HL-60/S4 treated with phorbol 12-myristate 13-acetate at 8.2 ng/mL for 4 days and 3 days (cell line): ENCODE results near the gene KCNIP1.

Experiments
- in situ Hi-C: fragments of 300-500 bp; cut with MboI; formaldehyde crosslinking; loops from 2 replicates; pipeline ENCODE4 v1.15.0; 2022; ENCODE audit warnings: low sequenced_read_pairs

KCNIP1 gene

GRCh38 chr5:170482511-170482910 is 21.3 kb upstream of the KCNIP1 start:
- in situ Hi-C loops: no loop called here

DNA sequence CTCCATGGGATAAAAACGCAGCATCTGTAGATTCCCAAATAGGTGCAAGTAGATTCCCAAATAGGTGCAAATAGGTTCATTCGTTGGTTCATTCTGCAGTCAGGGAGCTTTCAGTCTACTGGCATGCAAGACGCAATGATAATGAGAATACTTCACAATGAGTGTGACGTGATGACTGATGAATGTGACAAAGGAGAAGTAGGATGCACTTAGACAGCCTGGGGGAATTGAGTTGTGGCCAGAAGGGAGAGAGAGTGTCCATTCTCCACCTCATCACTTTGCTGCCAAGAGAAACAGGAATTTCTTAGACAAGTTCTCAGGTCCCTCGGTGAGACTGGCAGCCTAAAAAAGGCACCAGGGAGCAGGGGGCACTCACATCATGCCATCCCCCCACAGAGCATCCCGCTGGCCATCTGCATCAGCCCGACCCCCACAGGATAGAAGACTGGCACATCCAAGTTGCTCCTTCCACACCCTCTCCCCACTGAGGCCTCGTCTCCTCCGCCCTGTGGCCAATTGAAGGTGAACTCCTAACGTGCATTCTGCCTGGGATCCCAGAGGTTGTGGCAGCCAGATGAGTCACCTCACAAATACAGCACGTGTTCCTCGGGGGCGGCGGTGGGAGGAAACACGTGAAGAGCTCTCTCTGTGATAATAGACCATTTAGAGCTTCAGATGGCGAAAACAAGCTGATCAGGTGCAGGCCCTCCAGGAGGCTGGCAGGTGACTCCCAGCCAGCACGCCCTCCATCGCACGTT is 19.9 kb upstream of the KCNIP1 start:
- in situ Hi-C loops: no loop called here

GRCh38 chr5:170484459-170484831 is 19.4 kb upstream of the KCNIP1 start:
- in situ Hi-C loops: no loop called here

DNA sequence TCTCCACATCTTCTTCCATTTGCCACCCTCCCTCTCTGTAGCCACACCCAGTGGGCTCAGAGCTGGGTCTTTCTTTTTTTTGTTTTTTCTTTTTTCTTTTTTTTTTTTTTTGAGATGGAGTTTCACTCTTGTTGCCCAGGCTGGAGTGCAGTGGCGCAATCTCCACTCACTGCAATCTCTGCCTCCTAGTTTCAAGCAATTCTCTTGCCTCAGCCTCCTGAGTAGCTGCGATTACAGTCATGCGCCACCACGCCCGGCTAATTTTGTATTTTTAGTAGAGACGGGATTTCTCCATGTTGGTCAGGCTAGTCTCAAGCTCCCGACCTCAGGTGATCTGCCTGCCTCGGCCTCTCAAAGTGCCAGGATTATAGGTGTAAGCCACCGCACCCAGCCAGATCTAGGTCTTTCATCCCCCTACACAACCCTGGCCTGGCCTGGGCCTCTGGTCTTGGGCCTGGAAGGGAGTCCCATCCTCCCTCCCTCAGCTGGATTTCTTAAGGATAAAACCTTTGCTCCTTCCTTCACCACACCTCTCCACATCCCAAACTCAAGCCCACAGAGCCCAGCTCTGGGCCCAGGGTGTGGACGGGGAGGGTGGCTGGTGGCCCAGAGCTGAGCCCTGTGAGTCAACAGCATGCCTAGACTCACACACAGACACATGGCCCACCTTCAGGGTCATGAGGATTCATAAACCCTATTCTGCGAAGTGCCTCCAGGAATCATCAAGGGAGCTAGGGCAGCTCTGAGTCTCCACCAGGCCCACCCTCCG is 18.8 kb upstream of the KCNIP1 start:
- in situ Hi-C loops: no loop called here

DNA sequence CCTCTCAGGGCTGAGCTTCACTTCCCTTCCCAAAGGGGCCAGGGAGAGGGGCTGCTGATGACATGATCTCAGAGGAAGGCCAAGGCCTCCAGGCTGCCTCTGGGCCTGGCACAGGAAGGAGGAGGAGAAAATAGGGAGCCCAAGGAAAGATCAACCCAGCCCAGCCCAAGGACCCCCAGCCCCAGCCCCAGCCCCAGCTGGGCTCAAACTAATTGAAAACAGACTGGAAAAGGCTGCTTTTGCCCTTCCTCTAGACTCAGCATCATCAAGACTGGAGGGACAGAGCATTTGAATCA is 18.3 kb upstream of the KCNIP1 start:
- in situ Hi-C loops: no loop called here

DNA sequence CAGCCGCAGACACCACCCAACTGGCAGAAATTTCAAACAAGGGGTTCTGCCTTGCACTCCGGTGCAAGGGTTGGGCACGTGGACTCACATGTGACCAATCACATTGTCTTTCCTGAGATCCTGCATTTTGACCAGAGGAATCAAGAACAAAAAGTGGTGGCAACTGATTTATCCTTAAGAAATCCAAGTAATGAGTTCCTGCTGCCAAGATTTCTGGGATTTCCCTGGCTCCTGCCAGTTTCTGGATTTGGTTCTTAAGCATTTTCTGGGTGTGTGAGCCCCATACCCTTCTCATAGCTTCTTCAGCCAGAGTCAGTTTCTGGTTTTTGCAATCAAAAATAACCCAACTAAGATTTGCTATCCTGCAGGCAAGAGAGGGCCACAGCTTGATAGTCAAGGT is 17.4 kb upstream of the KCNIP1 start:
- in situ Hi-C loops: no loop called here

DNA sequence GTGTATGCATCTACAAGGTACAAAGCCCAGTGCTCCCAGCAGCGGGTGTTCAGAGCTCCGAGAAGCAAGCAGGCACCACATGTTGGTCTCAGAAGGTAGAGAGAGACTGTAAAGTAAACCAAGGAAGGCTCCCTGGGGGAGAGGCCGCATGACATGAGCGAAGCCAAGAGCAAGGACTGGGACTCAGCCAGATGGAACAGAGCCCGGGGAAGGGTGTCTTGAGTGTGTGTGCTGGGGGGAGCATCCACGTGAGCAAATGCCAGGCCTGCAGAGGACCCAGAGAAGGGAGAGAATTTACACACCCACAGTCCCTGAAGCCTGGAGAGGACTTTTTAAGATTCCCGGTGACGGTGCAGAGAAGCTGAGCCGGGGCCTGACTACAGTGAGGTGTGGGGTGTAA is 15.2 kb upstream of the KCNIP1 start:
- in situ Hi-C loops: no loop called here

GRCh38 chr5:170489199-170489598 is 14.6 kb upstream of the KCNIP1 start:
- in situ Hi-C loops: no loop called here

DNA sequence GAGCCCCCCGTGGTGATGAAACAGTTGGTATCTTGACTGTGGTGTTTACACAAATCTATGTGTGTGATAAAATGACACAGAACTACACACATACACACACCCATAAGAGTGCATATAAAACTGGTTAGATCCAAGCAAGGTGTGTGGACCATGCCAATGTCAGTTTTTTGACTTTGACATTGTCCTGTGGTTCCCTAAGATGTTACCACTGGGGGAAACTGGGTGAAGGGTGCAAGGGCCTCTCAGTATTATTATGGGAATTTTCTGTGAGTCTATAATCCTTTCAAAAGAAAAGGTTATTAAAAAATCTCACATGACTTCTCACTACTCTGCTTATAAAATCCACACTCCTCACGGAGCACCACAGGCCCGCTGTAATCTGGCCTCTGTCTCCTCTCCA is 13.4 kb upstream of the KCNIP1 start:
- in situ Hi-C loops: no loop called here

DNA sequence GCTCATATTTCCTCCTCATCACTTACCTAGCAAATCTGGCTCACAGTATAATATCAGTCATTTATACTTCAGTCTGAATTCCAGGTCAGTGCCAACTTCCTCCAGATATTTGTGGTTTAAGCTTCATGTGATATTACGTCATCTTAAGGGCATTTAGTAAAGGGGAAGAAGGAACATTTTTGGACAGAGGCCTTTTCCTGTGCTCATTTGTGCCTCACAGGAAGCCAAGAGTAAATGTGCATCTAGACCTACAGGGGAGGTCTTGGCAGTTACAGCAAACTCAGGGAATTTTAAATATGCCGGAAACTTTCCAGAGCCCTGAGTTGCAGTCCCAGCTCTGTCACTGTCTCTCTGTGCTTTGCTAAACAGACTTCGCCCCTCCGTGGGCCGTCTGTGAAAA is 12.3 kb upstream of the KCNIP1 start:
- in situ Hi-C loops: no loop called here

GRCh38 chr5:170493028-170493820 is 10.6 kb upstream of the KCNIP1 start:
- in situ Hi-C loops: no loop called here

DNA sequence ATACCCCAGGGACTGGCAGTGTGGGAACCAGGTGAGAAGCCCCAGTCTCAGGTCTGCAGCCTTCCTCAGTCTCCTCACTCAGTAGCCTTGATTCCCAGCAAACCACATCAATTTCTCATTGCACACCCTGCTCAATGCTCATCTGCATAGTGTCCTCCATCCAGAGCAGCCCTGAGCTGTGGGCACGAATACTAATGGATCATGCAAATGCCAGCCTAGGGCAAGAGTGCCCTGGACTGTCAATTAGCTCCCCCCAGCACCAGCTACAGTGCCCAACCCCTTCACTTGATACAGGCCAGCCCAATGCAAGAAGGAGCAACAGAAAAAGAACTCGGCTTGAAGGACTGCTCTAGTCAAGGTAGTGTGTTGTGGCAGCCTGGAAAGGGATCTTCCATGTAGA is 9.8 kb upstream of the KCNIP1 start:
- in situ Hi-C loops: no loop called here

DNA sequence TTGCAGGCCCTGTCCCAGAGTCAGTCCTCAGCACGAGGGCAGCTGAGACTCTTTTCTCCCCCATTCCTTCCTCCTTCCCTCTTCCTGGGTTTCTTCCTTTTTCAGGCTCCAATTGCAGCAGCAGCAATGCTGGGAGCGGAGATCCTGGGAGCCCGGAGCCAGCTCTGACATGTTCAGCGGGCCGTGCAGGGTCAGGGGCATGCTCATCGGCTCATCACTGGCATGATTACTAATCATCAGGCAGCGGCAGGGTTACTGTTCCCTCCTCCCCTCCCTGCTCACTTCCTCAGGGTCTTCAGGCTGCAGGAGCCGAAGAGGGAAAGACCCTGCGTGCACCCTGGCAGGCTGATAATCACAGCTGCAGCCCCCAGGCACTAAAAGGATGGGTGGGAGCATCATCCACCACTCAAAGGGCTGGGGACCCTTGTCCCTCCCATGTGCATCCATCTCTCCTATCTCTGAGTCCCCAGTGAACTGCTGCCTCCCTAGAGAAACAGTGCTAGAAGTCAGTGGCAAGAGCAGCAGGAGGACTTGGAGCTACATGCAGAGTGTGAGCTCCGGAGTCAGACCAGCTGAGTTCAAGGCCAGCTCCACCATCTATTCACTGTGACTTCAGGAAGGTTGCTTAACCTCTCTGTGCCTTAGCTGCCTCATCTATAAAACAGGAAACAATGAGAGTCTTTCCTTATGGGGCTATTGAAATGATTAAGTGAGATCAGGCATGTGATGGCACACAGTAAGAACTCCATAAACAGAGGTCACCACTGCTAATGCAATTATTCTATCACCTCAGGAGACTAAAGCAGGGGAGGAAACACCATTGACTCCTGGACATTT is 7.8 kb upstream of the KCNIP1 start:
- in situ Hi-C loops: no loop called here

DNA sequence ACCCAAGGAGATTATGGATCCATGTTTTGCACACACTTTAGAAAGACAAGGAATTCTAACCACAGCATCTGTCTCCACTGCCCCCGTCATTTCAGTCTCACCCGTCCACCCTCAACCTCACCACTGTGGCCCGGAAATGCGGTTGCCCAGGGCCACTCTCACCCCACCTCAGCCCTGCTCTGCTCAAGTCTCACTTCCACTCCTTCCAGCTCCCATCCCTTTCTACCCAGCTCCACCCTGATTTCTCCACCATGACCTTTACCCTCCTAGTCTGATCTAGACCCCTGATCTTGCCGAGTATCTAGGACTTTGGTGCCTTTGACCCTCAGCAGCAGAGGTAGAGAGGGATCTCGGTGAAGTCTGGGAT is 7.2 kb upstream of the KCNIP1 start:
- in situ Hi-C loops: no loop called here

DNA sequence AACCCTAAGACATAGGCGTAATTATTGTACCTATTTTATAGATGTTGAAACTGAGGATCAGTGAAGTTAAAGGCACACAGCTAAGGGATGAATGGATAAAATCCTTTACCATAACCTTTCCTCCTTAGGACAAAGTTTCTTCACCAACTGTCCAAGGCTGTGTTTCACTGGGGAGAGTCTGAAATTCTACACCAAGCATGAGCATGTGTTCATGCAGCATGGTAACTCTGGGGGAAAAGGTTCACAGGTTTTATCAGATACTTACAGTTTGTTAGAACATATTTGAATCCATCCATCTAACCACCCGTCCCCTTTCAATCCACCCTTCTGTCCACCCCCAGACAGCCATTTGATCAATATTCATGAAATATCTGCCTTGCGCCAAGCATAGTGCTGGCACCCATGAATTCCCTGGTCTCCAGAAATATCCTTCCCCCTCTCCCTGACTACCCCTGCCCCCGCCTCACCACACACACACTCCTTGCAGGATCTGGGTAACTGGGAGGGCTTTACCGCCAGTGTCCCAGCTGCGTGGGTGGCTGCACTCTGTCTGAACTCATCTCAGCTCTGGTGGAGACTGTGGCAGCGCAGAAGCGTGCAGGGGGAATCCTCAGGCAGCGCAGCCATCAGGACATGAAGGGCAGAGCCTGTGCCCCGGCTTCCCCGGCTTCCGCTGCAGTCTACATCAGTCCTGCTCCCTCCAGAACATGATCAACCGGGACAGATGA is 6.3 kb upstream of the KCNIP1 start:
- in situ Hi-C loops: no loop called here

- in situ Hi-C loops: no loop called here
Observed at GRCh38 chr5:170498811-170499351, 4.9 kb upstream of the KCNIP1 start.

DNA sequence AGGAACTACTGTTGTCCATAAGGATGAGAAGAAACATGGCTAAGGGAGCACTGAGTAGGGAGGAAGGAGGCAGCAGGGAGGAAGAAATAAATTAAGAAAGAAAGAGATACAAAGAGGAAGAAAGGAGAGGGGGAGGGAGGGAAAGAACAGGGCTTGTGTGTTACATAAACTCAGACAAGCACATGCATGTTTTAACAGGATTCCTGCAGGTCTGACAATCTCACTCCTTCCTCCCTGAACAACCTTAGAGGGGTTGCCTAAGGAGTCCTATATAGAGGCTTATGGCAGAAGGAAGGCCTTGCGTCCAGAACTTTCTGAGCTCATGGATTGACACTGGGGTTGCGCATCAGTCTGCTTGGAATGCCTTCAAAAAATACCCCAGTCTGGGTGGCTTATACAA is 4.2 kb upstream of the KCNIP1 start:
- in situ Hi-C loops: no loop called here

GRCh38 chr5:170501361-170501760 is 2.5 kb upstream of the KCNIP1 start:
- in situ Hi-C loops: no loop called here

DNA sequence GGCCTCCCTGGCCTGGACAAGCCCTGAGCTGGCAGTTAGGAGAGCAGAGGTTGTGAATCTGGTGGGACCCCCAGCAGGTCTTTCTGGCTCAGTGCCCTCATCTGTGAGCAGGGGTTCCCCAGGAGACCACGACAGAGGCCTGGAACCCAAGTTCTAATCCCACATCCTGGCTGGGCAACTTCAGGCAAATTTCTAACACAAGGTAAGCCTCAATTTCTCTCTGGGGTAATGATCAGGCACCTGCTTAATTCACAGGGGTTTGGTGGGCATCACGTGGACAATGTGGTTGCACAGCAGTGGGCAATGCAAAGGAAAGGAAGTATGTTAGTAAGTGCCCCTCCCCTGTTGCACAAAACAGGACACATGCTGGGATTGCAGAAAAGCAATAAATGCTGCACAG is 1.9 kb upstream of the KCNIP1 start:
- in situ Hi-C loops: no loop called here

DNA sequence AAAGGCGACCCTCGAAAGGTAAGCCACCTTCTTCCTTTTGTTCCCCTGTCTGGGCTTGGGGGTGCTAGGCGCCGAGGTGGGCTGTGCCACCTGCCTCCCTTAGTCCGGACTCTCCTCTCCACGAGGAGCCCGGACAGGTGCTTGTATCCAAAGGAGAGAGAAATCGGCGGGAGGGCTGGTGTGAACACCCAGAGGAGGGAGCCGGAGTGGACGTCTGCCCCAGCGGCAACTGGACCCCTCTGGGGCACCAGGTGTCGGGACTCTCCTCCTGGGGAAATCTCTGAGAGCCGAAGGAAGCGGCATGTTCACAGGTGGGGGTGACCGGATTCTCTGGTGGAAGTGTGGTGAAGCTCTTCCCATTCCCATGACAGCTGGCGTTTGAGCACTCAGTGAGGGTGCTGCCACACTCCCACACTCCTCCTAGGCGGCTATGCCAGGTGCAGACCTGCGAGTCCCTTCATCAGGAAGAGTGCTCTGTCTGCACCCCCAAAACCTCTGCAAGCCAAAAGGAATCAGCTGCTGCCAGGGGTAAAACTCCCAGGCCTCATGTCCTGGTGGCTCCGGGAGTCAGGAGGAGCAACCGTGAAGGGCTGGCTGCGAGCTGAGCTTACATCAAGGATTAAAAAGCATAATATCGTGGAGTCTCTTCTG is 921 bp downstream of the KCNIP1 start:
- in situ Hi-C loops: no loop called here
